Stimulated activated CD8-positive, alpha-beta memory T cell treated with anti-CD3 and anti-CD28 coated beads, Interleukin-2, amount 100 ng/mL, for 48 hours (primary cell): Measurements from ENCODE around the gene EFNA5.

Experiments
- DNase-seq, 2 donors: peaks; one replicate each; pipeline ENCODE4 v3.0.0-alpha.2; 2020; ENCODE audit warnings: low read depth in 2 of 2

EFNA5 gene

GRCh38 chr5:107396351-107396690 is 274.4 kb downstream of the EFNA5 start:
- no peak for DNase-seq

- DNase-seq: no peak
Measured at GRCh38 chr5:107395632-107396350, 274.9 kb downstream of the EFNA5 start.

- DNase-seq: no peak
Measured at GRCh38 chr5:107393851-107394250, 276.9 kb downstream of the EFNA5 start.

- no peak for DNase-seq
Measured at GRCh38 chr5:107391787-107392186, 278.9 kb downstream of the EFNA5 start.

GRCh38 chr5:107389775-107390148 is 281.0 kb downstream of the EFNA5 start:
- DNase-seq: no peak

GRCh38 chr5:107389130-107389774 is 281.5 kb downstream of the EFNA5 start:
- DNase-seq: no peak

- no peak for DNase-seq
Measured at GRCh38 chr5:107388141-107388861, 282.4 kb downstream of the EFNA5 start.

- no peak for DNase-seq
Measured at GRCh38 chr5:107387526-107388140, 283.1 kb downstream of the EFNA5 start.

- DNase-seq: no peak
Measured at GRCh38 chr5:107385708-107386107, 285.0 kb downstream of the EFNA5 start.

GRCh38 chr5:107384256-107384655 is 286.5 kb downstream of the EFNA5 start:
- no peak for DNase-seq

GRCh38 chr5:107383414-107383813 is 287.3 kb downstream of the EFNA5 start:
- DNase-seq: no peak

- DNase-seq: no peak
Measured at GRCh38 chr5:107381189-107381856, 289.4 kb downstream of the EFNA5 start.

GRCh38 chr5:107380654-107381053 is 290.1 kb downstream of the EFNA5 start:
- no peak for DNase-seq

- DNase-seq: no peak
Measured at GRCh38 chr5:107378218-107378899, 292.4 kb downstream of the EFNA5 start.

GRCh38 chr5:107377277-107377609 is 293.5 kb downstream of the EFNA5 start:
- DNase-seq: no peak

- no peak for DNase-seq
Measured at GRCh38 chr5:107376546-107377276, 294.0 kb downstream of the EFNA5 start.

GRCh38 chr5:107373549-107374263 is 297.0 kb downstream of the EFNA5 start:
- no peak for DNase-seq

GRCh38 chr5:107372723-107373450 is 297.9 kb downstream of the EFNA5 start:
- no peak for DNase-seq

- no peak for DNase-seq
Measured at GRCh38 chr5:107370396-107370968, 300.3 kb downstream of the EFNA5 start.
